ENCODE results near the gene AKR7A2.
"Not testable (repeated sequence)": the region's sequence is repeated elsewhere in the genome, so short reads cannot be mapped to it uniquely, and the experiment has no call there.

Gene AKR7A2

DNA sequence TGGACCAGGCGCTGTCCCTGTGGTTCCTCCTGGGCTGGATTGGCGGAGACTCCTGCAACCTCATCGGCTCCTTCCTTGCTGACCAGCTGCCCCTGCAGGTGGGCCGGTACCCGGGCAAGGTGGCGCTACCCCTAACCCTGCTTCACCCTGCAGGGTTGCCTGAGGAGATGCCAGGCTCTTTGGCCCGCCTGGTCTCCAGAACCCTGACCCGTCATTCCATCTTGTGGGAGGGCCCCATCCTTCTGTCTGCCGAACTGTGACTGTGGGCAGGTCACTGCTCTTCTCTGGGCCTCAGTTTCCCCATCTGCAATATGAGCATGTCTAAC, 12.7 kb upstream of the AKR7A2 start:
- DNase-seq, result no peak

DNA sequence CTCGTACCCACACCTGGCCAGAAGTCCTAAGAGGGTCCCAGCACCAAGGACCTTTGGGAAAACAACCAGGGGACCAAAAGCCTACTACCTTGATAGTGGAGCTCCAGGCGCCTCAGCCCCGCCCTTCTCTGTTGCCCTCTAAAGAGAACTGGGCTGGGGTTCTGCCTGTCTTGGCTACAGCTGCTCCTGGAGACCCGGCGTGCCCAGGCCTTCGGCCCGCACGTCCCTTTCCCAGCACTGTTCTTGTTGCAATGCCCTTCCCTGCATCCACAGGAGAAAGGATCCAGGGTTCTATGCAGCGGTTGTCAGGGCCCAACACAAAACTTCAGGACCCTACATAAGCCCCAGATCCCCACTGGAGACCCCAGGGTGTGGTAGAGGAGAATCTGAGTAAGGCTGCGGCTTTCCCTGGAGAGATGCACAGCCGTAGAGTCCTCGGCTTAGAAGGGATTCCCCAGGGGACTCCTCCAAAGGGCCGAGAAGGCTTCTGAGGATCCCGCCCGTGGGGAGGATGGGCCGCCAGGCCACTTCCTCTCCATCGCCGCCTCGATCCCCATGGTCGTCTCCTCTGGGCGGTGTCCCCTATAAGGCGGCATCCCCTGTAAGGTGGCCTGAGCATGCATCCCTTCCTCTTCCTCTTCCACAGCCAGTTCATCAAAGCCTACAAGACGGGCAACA, 12.2 kb upstream of the AKR7A2 start:
- no peak for DNase-seq

GRCh38 chr1:19322481-19322880, 10.5 kb upstream of the AKR7A2 start:
- DNase-seq, result no peak

GRCh38 chr1:19321071-19321470, 9.1 kb upstream of the AKR7A2 start:
- DNase-seq, result no peak

- DNase-seq, result no peak
These were observed 7.3 kb upstream of the AKR7A2 start for GRCh38 chr1:19319196-19319595.

GRCh38 chr1:19317126-19317910, 5.4 kb upstream of the AKR7A2 start:
- DNase-seq, result no peak

- no peak for DNase-seq
These were observed 3.6 kb upstream of the AKR7A2 start for GRCh38 chr1:19315378-19316198.

DNA sequence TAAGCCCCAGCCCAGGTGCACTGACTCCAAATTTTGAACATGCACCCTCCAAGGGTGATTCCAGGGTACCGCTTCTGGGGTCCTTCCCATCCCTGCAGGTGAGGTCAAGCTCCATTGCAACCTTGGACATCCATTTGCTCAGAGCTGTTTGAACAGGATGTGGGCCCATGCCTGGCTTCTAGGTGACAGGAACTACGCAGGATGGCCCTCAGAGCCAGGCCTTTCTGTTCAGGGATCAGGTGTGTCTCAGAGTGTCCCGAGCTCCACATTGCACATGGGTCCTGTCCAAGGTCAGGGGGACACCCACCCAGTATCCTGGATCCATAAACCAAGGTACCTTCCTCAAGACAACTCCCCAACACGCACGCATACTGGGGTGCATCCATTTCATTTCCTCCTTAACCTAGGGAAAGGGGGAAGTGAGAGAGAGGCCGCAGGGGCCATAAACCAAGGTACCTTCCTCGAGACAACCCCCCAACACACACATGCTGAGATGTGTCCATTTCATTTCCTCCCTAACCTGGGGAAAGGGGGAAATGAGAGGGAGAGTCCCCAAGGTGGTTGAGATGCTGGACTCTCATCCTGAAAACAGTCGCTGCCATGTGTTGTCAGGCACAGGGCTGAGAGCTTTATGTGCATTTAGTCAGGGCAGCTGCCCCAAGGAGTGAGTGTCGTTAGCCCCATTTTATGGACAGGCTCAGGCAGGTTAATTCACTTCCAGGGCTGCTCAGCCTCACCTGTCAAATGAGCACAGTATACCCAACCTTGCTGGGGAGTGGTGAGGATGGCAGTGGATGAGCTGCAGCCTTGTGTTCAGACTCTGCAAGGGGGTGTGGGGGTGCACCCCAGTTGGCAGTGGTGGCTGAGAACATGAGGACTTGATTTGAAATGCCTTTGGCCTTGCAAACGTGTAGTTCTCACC, 2.3 kb upstream of the AKR7A2 start:
- no peak for DNase-seq

- no peak for DNase-seq
These were observed 1.7 kb upstream of the AKR7A2 start for GRCh38 chr1:19313636-19313959.

DNA sequence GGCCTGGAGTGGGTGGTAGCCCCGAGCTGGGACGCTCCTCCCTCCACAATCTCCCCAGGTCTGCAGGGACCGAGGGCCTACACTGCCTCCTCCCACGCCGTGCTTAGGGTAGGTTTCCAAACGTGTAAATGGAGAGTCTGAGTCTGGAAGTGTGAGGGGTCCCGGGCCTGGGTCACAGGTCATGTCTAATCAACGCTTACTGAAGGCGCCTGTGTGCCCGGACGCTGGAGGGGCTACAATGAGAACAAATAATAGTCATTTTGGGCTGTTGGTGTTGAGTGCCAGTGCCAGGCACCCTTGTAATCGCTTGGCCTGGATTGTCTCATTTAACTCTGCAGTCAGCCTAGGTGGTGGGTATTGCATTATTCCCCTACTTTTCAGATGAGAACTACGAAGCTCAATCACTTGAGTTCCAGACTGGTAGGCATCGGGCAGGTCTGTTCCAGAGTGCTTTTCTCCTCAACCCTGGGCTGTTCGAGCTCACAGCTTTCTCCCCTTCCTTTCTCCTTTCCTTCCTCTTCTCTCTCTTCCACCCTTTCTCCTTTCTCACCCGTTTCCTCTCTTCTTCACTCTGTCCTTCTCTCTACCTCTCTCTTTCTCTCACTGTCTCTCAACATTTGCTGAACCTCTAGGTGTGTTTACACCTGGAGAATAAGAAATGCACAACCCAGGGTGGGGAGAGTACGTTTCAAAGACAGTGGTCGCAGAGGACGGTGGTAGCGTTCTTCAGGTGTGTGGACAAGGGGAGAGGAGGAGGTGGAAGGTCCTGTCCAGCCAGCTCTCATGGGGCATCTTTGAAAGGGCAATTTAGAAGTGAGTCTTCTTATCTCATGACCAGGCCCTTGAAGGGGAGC, 1.1 kb upstream of the AKR7A2 start:
- DNase-seq, result no peak

GRCh38 chr1:19311503-19311930, 427 bp downstream of the AKR7A2 start:
- DNase-seq, result no peak

GRCh38 chr1:19310720-19311502, 1.0 kb downstream of the AKR7A2 start:
- no peak for DNase-seq

DNA sequence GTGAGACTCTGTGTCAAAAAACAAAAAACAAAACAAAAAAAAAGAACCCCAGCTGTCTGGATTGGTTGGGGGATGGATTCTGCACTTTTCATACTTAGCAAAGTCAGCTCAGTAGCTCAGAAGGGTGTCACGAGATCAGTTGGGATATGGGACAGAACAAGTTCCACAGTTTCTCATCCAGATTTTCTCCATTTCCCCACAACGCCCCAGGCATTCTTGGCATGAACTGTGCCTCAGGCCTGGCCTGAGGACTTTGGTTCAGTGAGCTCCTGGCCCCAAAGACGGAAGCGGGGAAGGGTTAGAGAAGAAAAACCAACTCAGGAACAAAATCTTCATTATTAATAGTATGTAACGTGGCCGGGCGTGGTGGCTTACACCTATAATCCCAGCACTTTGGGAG, 1.9 kb downstream of the AKR7A2 start:
- DNase-seq, result no peak

DNA sequence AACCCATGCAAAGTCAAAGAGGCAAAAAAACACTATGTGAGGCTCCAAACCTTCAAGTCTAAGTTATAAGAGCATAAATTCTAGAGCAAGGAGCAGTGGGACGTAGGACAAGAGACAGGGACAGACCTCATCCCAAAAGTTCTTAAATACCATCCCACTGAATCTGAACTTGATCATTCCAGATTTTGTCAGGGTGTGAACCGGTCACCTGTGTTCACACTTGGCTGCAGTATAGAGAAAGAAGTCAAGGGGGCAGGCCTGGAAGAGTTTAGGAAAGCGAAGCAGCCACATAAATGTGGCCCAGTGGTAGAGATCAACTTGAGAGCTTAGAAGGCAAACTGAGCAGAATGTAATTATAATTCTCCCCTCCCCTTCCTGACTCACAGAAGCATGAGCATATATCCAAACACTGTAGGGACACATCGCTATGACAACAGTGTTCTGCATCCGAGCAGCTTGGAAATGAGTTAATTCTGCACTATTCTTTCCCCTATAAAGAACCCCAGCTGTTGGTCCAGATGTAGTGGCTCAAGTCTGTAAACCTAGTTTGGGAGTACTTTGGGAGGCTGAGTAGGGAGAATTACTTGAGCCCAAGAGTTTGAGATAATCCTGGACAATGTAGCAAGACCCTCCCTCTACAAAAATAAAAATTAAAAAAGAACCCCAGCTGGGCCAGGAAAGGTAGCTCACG, 2.7 kb downstream of the AKR7A2 start:
- no peak for DNase-seq

- no peak for DNase-seq
These were observed 3.4 kb downstream of the AKR7A2 start for GRCh38 chr1:19308509-19308907.

DNA sequence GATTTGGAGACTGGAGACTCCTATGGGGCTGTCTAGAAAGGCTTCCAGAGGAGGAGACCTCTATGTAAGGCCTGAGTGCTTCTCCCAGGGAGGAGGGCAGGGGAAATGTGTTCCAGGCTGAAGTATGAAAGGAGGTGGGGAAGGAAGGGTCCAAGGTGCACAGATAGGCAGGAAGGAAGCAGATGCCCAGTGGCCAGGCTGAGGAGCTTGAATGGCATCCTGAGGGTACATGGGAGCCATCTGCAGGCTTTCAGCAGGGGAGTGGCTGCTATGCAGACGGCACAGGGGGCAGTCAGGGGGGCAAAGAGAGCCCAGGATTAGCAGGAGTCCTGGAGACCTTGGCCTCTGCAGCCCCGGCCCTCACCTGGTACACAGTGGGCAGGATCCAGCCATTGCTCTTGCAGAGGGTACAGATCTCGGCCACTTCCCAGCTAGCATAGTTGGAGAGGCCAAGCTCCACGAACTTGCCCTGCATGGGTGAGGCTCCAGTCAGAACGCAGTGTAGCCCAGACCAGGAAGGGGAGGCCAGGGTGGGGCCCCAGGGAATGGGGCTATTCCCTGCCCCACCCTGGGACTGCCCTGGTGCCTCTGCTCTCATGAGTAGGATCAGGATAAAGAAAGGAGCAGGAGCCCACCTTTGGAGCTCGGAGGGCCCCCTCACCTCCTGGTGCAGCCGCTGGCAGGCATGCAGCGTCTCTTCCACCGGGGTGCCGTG, 4.0 kb downstream of the AKR7A2 start:
- DNase-seq, result no peak

DNA sequence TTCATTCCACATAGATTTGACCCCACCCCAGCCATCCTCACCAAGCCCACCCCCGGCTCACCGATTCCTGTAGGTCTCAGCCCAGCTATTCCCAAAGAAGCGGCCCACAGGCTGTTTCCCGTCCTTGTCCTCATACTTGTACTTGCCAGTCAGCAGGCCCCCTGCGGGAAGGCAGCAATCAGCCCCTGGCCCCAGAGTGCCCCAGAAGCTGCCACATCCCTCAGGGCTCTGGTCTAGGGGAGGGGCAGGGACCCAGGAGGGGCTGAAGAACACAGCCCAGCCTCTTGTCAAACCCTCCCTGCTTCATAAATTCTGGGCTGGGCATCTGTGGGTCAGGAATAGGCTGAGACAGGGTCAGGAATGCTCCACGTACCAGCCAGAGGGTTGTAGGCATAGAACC, 5.0 kb downstream of the AKR7A2 start:
- no peak for DNase-seq

DNA sequence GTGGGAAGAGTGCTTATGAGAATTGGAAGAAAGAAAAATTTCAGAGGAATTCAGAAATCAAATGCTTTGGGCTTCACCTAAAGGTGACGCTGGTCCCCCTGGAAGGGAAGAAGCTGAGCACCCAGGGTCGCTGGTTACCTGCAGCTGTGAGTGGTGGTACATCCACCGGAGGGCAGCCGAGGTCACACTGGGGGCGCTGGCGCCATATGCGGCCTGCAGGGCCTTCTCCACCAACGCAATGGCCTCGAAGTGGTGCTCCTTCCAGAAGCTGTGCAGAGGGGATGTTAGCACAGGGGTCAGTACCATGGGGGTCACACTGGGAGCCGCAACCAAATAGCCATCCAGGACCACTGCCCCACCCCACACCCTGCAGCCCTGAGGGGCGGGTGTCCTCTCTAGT, 6.1 kb downstream of the AKR7A2 start:
- DNase-seq, result no peak

DNA sequence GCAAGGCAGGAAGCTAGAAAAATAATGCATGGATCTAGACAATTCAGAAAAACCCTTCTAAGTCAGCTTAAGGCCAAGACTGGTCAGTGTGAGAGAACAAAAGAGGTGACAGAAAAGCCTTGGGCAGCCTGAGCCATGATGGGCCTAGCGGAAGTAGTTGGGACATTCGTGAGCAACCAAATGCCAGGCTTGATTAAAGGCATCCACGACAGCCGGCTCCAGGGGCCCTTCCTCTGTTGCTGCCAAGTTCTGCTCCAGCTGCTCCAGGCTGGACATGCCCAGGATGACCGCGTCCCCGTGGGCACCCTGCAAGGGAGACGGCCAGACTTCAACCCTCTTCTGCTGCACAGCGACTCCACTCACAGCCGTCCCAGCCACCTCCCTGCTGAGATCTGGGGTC, 7.9 kb downstream of the AKR7A2 start:
- DNase-seq, result not testable (repeated sequence)

DNA sequence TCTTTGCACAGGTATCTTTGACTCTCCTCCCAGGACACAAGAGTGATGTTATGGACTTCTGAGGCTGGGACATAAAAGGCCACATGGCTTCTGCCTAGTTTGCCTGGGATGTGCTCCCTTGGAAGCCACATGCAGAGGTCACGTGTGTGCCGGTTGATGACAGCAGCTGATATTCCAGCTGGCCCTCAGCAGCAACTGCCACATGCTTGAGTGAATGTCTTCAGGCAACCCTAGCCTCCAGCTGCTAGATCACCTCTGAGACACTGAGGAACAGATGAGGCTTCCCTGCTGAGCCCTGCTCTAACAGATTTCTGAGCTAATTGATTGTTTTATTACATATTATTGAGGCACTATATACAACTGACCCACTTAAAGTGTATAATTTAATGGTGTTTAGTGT, 11.7 kb downstream of the AKR7A2 start:
- no peak for DNase-seq
